Fibroblast of lung (primary cell): ENCODE data around the gene PRPF40B. TPM values are rescaled to one million over a fixed set of nuclear protein-coding genes. Genes with fewer than 3 reads are reported as not detected.

Source experiments
- DNase-seq, 2 donors: peaks; one replicate each; pipeline versions ENCODE4 v3.0.0 to v3.0.0-alpha.2; 2010; ENCODE audit warnings: low read depth in 2 of 2
- H2AFZ ChIP-seq: 2 replicates; pipeline ENCODE4 v1.5.1; 2012; ENCODE audit warnings: low read length, control low read depth, inconsistent platforms
- H3K27ac ChIP-seq: 2 replicates; pipeline ENCODE4 v1.5.1; 2011; ENCODE audit warnings: low read length, control low read depth; ENCODE audit not compliant: insufficient read depth
- H3K27me3 ChIP-seq: 2 replicates; pipeline ENCODE4 v1.5.1; 2011; ENCODE audit warnings: mild to moderate bottlenecking, low read length; ENCODE audit not compliant: control insufficient read depth, insufficient read depth
- H3K36me3 ChIP-seq: 2 replicates; pipeline ENCODE4 v1.5.1; 2011; ENCODE audit warnings: low read length; ENCODE audit not compliant: control insufficient read depth, insufficient read depth
- H3K4me1 ChIP-seq: 2 replicates; pipeline ENCODE4 v1.5.1; 2011; ENCODE audit warnings: low read length; ENCODE audit not compliant: control insufficient read depth, insufficient read depth; ENCODE audit errors: extremely low read depth
- H3K4me2 ChIP-seq: 2 replicates; pipeline ENCODE4 v1.5.1; 2011; ENCODE audit warnings: low read length, control low read depth; ENCODE audit not compliant: insufficient read depth; ENCODE audit errors: extremely low read depth
- H3K4me3 ChIP-seq, 4 experiments: fragments of 200-600 bp in 1 of 4; sonication (generic) in 1 of 4; replicated peaks in 1 of 4; 2 replicates each; pipeline ENCODE4 v1.5.1; 2011 to 2016; ENCODE audit warnings: low read length in 4 of 4, low read depth in 3 of 4, mild to moderate bottlenecking in 3 of 4, control low read depth in 2 of 4, inconsistent platforms in 1 of 4, mixed read lengths in 1 of 4; ENCODE audit not compliant: insufficient read depth in 1 of 4; ENCODE audit errors: control extremely low read depth in 1 of 4
- H3K79me2 ChIP-seq: 2 replicates; pipeline ENCODE4 v1.5.1; 2012; ENCODE audit warnings: mild to moderate bottlenecking, low read length, inconsistent platforms; ENCODE audit not compliant: control insufficient read depth, insufficient read depth
- H3K9ac ChIP-seq: 2 replicates; pipeline ENCODE4 v1.5.1; 2011; ENCODE audit warnings: mild to moderate bottlenecking, low read length, control low read depth; ENCODE audit not compliant: insufficient read depth
- H3K9me3 ChIP-seq: 2 replicates; pipeline ENCODE4 v1.5.1; 2012; ENCODE audit warnings: low read depth, low read length; ENCODE audit not compliant: control insufficient read depth, insufficient read depth
- H4K20me1 ChIP-seq: 2 replicates; pipeline ENCODE4 v1.5.1; 2011; ENCODE audit warnings: low read length; ENCODE audit not compliant: control insufficient read depth, insufficient read depth; ENCODE audit errors: extremely low read depth
- EZH2 ChIP-seq: IDR thresholded peaks from 2 replicates; pipeline ENCODE4 v1.5.1; 2012; ENCODE audit warnings: low read length, control low read depth, mild to moderate bottlenecking; ENCODE audit errors: missing control alignments
- polyA plus RNA-seq, 2 donors: library from polyadenylated mRNA; depleted of rRNA in 1 of 2; stranded (reverse) in 1 of 2; unstranded in 1 of 2; fragments of >200 nt; gene quantifications; 2 replicates each; pipeline ENCODE4 v1.2.1, GENCODE V29; 2011 to 2012; ENCODE audit warnings: missing spikeins in 1 of 2
- total RNA-seq: library from RNA; depleted of rRNA; stranded (reverse); fragments of >200 nt; gene quantifications from 2 replicates; pipeline ENCODE4 v1.2.1, GENCODE V29; 2014
- TF ChIP-seq, protein P1 (sequence below), 2 donors: IDR thresholded peaks in 1 of 2; conservative IDR thresholded peaks in 1 of 2; 1 replicate in 1 of 2; 2 replicates in 1 of 2; pipeline ENCODE4 v1.5.1; 2011 to 2012; ENCODE audit warnings: low read length in 2 of 2, control low read depth in 1 of 2, inconsistent platforms in 1 of 2, low read depth in 1 of 2, mild to moderate bottlenecking in 1 of 2

PRPF40B gene
- total and polyA plus RNA-seq, 2 donors (not counting 1 experiment from before 2014, with no cell fraction given): 6.4 to 11.7 TPM

DNA sequence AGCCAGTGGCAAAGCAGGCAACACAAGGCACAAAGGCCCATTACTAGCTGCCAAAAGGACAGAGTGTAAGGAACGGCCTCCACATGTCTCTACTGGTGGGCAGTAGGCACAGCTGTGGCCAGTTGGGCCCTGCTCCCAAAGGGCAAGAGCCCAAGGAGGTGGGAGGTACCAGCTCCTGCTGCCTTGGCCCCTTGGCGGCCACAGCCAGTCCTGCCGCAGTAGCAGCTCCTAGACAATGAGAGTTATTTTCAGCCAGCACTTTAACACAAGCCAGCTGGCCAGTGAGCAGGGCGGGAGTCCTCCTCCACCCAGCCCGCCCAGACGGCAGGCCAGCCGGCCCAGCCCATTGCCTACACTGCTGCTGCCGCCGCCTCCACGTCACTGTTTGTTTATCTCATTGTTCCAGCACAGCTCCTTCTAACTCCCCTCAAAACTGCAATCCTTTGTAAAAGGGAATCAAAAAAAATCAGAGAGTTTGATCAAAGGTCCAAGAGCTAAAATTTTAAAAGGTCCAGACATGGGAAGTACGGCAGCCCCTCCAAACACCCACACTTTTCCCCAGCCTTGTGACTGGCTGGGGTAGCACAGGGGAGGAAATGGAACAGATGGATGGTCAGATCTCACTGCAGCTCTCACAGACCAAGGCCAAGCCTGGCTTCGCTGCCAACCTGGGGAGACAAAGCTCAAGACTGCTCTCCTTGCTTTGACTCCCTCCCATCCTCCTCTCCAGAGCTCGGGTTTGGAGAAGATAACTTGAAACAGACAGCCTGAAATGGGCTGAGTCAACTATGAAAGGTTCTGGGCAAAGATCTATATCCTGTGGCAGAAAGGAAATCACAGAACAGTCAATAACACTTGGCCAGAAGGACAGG lies 50.3 kb downstream of the PRPF40B start:
- peaks cover 8% of the 10 kb centered on the region for H3K79me2 ChIP-seq
- H3K36me3 ChIP-seq: no peaks in the 10 kb centered on the region
- H3K27me3 ChIP-seq: no peaks in the 10 kb centered on the region
- peak overlapping the region; percentile 21 for H3K9ac ChIP-seq
- TF ChIP-seq EZH2: no peak
- TF ChIP-seq, protein P1, sequence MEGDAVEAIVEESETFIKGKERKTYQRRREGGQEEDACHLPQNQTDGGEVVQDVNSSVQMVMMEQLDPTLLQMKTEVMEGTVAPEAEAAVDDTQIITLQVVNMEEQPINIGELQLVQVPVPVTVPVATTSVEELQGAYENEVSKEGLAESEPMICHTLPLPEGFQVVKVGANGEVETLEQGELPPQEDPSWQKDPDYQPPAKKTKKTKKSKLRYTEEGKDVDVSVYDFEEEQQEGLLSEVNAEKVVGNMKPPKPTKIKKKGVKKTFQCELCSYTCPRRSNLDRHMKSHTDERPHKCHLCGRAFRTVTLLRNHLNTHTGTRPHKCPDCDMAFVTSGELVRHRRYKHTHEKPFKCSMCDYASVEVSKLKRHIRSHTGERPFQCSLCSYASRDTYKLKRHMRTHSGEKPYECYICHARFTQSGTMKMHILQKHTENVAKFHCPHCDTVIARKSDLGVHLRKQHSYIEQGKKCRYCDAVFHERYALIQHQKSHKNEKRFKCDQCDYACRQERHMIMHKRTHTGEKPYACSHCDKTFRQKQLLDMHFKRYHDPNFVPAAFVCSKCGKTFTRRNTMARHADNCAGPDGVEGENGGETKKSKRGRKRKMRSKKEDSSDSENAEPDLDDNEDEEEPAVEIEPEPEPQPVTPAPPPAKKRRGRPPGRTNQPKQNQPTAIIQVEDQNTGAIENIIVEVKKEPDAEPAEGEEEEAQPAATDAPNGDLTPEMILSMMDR (conservative IDR thresholded peaks at IDR 0.05 in 1 of 2, IDR thresholded peaks at IDR 0.05 in 1 of 2; ENCODE audit: low read depth in 1 of 2, low read length in 2 of 2): peak; percentile 4 to 37
- peak; percentile 97 for DNase-seq
- no peaks in the 10 kb centered on the region for H4K20me1 ChIP-seq
- peak overlapping the region; percentile 79 for H3K27ac ChIP-seq
- peak overlapping the region in 1 of 4 experiments; percentile 25 for H3K4me3 ChIP-seq
- H3K4me2 ChIP-seq: peak overlapping the region; percentile 76
- no peaks in the 10 kb centered on the region for H3K9me3 ChIP-seq
- peak overlapping the region; percentile 22 for H2AFZ ChIP-seq
- H3K4me1 ChIP-seq: peaks cover 23% of the 10 kb centered on the region

DNA sequence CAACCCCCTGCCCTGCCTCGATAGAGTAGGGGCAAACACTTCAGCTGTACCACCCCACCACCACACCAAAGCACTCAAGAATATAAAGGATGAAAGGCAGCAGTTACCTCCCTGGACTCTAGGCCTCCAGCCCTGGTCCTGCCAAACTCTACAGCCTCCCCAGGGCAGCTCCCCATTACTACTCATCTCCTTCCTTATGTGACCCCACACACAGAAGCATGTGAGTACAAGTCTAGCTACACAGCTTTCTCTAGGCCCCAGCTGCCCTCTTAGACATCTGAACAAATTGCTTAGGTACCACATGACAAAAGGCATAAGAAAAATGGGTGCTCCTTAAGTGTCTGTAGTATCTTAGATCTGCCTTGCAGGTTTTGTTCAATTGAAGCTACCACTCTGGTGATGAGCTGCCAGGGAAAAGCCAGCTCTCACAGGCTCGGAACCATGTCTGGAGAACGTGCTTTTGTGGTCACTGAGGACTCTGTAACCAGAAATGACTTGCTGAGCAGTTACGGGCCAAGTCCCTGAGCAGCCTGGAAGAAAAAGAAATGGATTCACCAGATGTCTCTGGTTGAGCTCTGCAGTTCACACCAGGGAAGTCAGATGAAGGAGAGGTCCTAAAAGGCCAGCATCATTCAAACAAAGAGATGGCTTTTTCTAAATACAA lies 51.1 kb downstream of the PRPF40B start:
- peak overlapping the region; percentile 21 for H3K9ac ChIP-seq
- peak; percentile 40 to 69 for DNase-seq
- H3K9me3 ChIP-seq: no peaks in the 10 kb centered on the region
- H3K4me1 ChIP-seq: peaks cover 23% of the 10 kb centered on the region
- H3K79me2 ChIP-seq: peaks cover 10% of the 10 kb centered on the region
- no peaks in the 10 kb centered on the region for H3K36me3 ChIP-seq
- H3K4me2 ChIP-seq: peak overlapping the region; percentile 76
- H3K4me3 ChIP-seq: no peak overlapping the region
- no peaks in the 10 kb centered on the region for H3K27me3 ChIP-seq
- H3K27ac ChIP-seq: peak overlapping the region; percentile 79
- H2AFZ ChIP-seq: peak overlapping the region; percentile 24
- no peaks in the 10 kb centered on the region for H4K20me1 ChIP-seq
- TF ChIP-seq, protein P1 (conservative IDR thresholded peaks at IDR 0.05 in 1 of 2, IDR thresholded peaks at IDR 0.05 in 1 of 2; ENCODE audit: low read depth in 1 of 2, low read length in 2 of 2): no peak
- no peak for TF ChIP-seq EZH2

DNA sequence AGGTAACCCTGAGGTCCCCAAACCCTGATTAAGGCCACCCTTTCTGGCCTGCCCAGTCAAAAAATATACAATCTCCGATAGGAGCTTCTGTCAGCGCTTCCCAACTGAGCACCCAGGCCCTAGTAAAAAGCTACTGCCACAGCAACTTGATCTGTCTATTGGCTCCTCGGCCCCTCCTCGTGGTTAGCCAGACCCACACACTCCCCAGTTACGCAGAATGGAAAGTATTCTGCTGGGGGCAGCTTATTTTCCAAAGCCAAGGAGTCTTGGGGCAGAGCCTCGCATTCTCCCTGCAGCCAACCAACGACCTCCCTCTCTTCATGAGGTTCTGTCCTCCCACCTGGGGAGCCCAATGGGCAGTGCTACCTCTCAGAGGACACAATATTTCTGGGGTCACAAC lies 51.8 kb downstream of the PRPF40B start:
- peaks cover 23% of the 10 kb centered on the region for H3K4me1 ChIP-seq
- H3K4me2 ChIP-seq: no peak overlapping the region
- no peaks in the 10 kb centered on the region for H3K36me3 ChIP-seq
- H3K4me3 ChIP-seq: no peak overlapping the region
- H3K79me2 ChIP-seq: peaks cover 10% of the 10 kb centered on the region
- H3K9me3 ChIP-seq: no peaks in the 10 kb centered on the region
- no peak for TF ChIP-seq EZH2
- TF ChIP-seq, protein P1 (conservative IDR thresholded peaks at IDR 0.05 in 1 of 2, IDR thresholded peaks at IDR 0.05 in 1 of 2; ENCODE audit: low read depth in 1 of 2, low read length in 2 of 2): no peak
- peak in 1 of 2 donors; percentile 84 for DNase-seq
- no peak overlapping the region for H2AFZ ChIP-seq
- H3K27me3 ChIP-seq: no peaks in the 10 kb centered on the region
- no peak overlapping the region for H3K9ac ChIP-seq
- H3K27ac ChIP-seq: peak overlapping the region; percentile 79
- H4K20me1 ChIP-seq: no peaks in the 10 kb centered on the region
